ENCODE data around the gene TTLL11. TPM values are rescaled to one million over a fixed set of nuclear protein-coding genes. Genes with fewer than 3 reads are reported as not detected.

Gene TTLL11
- total and polyA plus RNA-seq, 5 donors from 2014 or later = 2.0 to 6.1 (median 3.5) TPM

GRCh38 chr9:121927081-121927480 lies 166.0 kb downstream of the TTLL11 start:
- Mint-ChIP-seq H3K36me3 (peaks cover 4% of the 10 kb centered on the region), H3K4me3 (no peak overlapping the region), H3K4me1 (no peaks in the 10 kb centered on the region), H3K9me3 (no peaks in the 10 kb centered on the region), H3K27ac (no peak overlapping the region), H3K27me3 (peaks cover 7% of the 10 kb centered on the region)
- Histone ChIP-seq H3K27me3 (ENCODE audit: control insufficient read depth, insufficient read depth, low read length) (no peaks in the 10 kb centered on the region), H3K9me3 (ENCODE audit: control insufficient read depth in 2 of 2, low read length in 2 of 2) (no peaks in the 10 kb centered on the region), H3K4me1 (ENCODE audit: control insufficient read depth, insufficient read depth, low read length, poor library complexity, severe bottlenecking) (no peaks in the 10 kb centered on the region), H3K36me3 (ENCODE audit: control insufficient read depth, insufficient read depth, low read length) (no peaks in the 10 kb centered on the region), H3K27ac (ENCODE audit: insufficient read depth, low read length, poor library complexity, severe bottlenecking) (no peak overlapping the region), H3K4me3 (ENCODE audit: low read depth, low read length) (no peak overlapping the region)
- ATAC-seq (ENCODE audit: low read depth in 2 of 2) = no peak
- no peak for DNase-seq

DNA sequence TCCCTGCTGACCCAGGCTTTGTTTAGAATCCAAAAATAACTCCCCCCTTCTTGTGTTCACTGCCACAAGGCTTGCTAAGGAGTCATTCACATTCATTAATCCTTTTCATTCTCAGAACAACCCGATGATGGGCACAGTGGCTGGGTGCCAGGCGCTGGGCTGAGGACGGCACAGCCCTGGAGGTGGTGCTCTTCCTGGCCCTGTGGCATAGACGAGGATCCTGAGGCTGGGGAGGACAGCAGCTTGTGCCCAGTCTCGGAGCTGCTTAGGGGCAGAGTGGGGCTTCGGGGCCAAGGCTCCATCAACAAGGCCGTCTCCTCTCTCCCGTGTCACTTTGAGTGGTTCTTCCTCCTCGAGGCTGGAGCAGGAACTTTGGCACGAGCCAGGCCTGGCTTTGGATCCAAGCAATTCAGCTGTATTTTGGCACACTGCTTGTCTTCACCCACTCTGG lies 166.7 kb downstream of the TTLL11 start:
- Mint-ChIP-seq H3K9me3 (no peaks in the 10 kb centered on the region), H3K4me1 (no peaks in the 10 kb centered on the region), H3K36me3 (peaks cover 4% of the 10 kb centered on the region), H3K27ac (no peak overlapping the region), H3K27me3 (peaks cover 7% of the 10 kb centered on the region), H3K4me3 (no peak overlapping the region)
- no peaks in the 10 kb centered on the region for H3K36me3 ChIP-seq (ENCODE audit: control insufficient read depth, insufficient read depth, low read length)
- no peak overlapping the region for H3K4me3 ChIP-seq (ENCODE audit: low read depth, low read length)
- H3K27ac ChIP-seq (ENCODE audit: insufficient read depth, low read length, poor library complexity, severe bottlenecking) = no peak overlapping the region
- ATAC-seq (ENCODE audit: low read depth in 2 of 2) = no peak
- no peaks in the 10 kb centered on the region for H3K27me3 ChIP-seq (ENCODE audit: control insufficient read depth, insufficient read depth, low read length)
- DNase-seq = no peak
- no peaks in the 10 kb centered on the region for H3K9me3 ChIP-seq (ENCODE audit: control insufficient read depth in 2 of 2, low read length in 2 of 2)
- no peaks in the 10 kb centered on the region for H3K4me1 ChIP-seq (ENCODE audit: control insufficient read depth, insufficient read depth, low read length, poor library complexity, severe bottlenecking)

DNA sequence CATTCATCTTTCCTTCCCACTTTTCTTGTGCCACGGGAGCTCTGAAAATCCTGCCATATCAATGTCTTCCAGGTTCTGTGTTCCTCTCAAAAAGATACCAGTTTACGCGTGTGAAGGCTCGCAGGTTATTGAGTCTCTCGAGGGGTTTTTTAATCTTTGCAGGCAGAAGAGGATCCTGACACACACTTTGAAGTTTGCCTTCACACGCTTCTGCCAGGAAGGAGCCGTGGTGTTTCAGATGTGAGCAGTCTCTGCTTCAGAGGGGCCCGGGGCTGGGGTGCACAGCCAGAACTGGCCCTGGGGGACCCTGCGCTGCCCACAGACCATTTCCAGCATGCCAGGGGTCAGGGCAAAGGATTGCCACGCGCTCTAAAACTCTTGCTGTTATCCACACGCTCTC lies 167.2 kb downstream of the TTLL11 start:
- H3K36me3 Mint-ChIP-seq = peaks cover 4% of the 10 kb centered on the region
- no peaks in the 10 kb centered on the region for H3K9me3 Mint-ChIP-seq
- H3K27me3 Mint-ChIP-seq = peaks cover 7% of the 10 kb centered on the region
- H3K4me3 ChIP-seq (ENCODE audit: low read depth, low read length) = no peak overlapping the region
- DNase-seq = no peak
- H3K9me3 ChIP-seq (ENCODE audit: control insufficient read depth in 2 of 2, low read length in 2 of 2) = no peaks in the 10 kb centered on the region
- H3K4me3 Mint-ChIP-seq = no peak overlapping the region
- H3K27ac ChIP-seq (ENCODE audit: insufficient read depth, low read length, poor library complexity, severe bottlenecking) = no peak overlapping the region
- no peaks in the 10 kb centered on the region for H3K27me3 ChIP-seq (ENCODE audit: control insufficient read depth, insufficient read depth, low read length)
- no peaks in the 10 kb centered on the region for H3K4me1 ChIP-seq (ENCODE audit: control insufficient read depth, insufficient read depth, low read length, poor library complexity, severe bottlenecking)
- H3K36me3 ChIP-seq (ENCODE audit: control insufficient read depth, insufficient read depth, low read length) = no peaks in the 10 kb centered on the region
- no peak overlapping the region for H3K27ac Mint-ChIP-seq
- H3K4me1 Mint-ChIP-seq = no peaks in the 10 kb centered on the region
- ATAC-seq (ENCODE audit: low read depth in 2 of 2) = no peak

DNA sequence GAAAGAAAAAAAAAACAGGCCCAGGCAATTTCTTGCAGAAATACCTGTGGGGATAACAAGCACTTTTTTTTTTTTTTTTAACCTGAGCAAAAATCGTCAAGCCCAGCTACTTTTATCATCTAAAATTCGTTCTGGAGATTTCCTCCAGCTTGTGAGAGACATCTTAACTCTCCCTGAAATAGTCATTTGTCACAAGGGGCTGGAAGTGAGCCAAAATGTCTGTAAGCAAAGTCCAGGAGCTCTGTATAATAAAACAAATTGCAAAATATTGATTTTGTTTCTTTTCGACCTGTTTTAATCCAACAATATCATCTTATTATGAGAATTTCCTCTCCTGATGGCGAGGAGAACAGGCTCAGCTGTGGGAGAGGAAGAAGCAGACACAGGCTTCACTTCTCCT lies 168.4 kb downstream of the TTLL11 start:
- Histone ChIP-seq H3K9me3 (ENCODE audit: control insufficient read depth in 2 of 2, low read length in 2 of 2) (no peaks in the 10 kb centered on the region), H3K4me1 (ENCODE audit: control insufficient read depth, insufficient read depth, low read length, poor library complexity, severe bottlenecking) (no peaks in the 10 kb centered on the region), H3K27me3 (ENCODE audit: control insufficient read depth, insufficient read depth, low read length) (no peaks in the 10 kb centered on the region), H3K36me3 (ENCODE audit: control insufficient read depth, insufficient read depth, low read length) (no peaks in the 10 kb centered on the region), H3K27ac (ENCODE audit: insufficient read depth, low read length, poor library complexity, severe bottlenecking) (no peak overlapping the region), H3K4me3 (ENCODE audit: low read depth, low read length) (no peak overlapping the region)
- Mint-ChIP-seq H3K36me3 (peaks cover 4% of the 10 kb centered on the region), H3K27me3 (peaks cover 7% of the 10 kb centered on the region), H3K9me3 (no peaks in the 10 kb centered on the region), H3K4me1 (no peaks in the 10 kb centered on the region), H3K27ac (no peak overlapping the region), H3K4me3 (no peak overlapping the region)
- ATAC-seq (ENCODE audit: low read depth in 2 of 2) = no peak
- no peak for DNase-seq

- no peaks in the 10 kb centered on the region for H3K4me1 ChIP-seq (ENCODE audit: control insufficient read depth, insufficient read depth, low read length, poor library complexity, severe bottlenecking)
- Mint-ChIP-seq H3K9me3 (no peaks in the 10 kb centered on the region), H3K36me3 (peaks cover 4% of the 10 kb centered on the region), H3K27me3 (peaks cover 7% of the 10 kb centered on the region), H3K27ac (no peak overlapping the region), H3K4me3 (no peak overlapping the region), H3K4me1 (no peaks in the 10 kb centered on the region)
- ATAC-seq (ENCODE audit: low read depth in 2 of 2) = no peak
- H3K27ac ChIP-seq (ENCODE audit: insufficient read depth, low read length, poor library complexity, severe bottlenecking) = no peak overlapping the region
- H3K9me3 ChIP-seq (ENCODE audit: control insufficient read depth in 2 of 2, low read length in 2 of 2) = no peaks in the 10 kb centered on the region
- H3K36me3 ChIP-seq (ENCODE audit: control insufficient read depth, insufficient read depth, low read length) = no peaks in the 10 kb centered on the region
- H3K4me3 ChIP-seq (ENCODE audit: low read depth, low read length) = no peak overlapping the region
- no peaks in the 10 kb centered on the region for H3K27me3 ChIP-seq (ENCODE audit: control insufficient read depth, insufficient read depth, low read length)
- no peak for DNase-seq
These were observed 171.7 kb downstream of the TTLL11 start for GRCh38 chr9:121921444-121921843.

DNA sequence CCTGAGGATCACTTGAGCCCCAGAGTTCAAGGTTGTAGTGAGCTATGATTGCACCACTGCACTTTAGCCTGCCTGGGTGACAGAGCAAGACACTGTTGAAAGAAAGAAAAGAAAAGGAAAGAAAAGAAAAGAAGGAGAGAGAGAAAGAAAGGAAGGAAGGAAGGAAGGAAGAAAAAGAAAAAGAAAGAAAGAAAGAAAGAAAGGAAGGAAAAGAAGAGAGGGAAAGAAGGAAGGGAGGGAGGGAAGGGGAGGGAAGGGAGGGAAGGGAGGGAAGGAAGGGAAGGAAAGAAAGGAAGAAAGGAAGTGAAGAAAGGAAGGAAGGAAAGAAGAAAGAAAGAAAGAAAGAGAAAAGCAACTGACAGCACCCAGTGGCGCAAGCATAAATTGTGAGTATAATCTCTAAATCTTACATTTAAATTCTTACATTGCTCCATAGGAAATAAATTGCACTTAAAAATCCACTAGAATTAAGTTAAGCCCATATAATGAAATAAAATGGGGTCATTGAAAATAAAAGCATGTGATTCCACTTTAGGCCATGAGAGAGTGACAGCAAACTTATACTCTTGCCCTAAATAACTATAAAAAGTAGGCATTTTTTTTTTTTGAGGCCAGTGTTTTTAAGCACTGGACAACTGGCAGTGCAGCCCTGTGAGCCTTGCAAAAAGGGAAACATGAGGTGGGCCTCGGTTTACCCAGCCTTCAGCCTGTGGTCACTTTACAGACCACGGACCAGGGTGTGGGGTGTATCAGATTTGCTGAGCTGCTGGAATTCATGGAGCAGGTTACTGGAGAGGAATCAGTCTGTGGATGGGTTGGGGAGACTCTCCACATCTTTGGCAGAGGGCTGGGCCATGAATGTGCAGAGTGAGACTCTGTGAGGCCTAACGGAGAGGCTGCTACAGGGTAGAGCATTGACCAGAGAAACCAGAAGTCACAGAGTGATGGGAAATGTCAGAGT lies 175.5 kb downstream of the TTLL11 start:
- no peaks in the 10 kb centered on the region for H3K27me3 ChIP-seq (ENCODE audit: control insufficient read depth, insufficient read depth, low read length)
- H3K27ac Mint-ChIP-seq = no peak overlapping the region
- H3K36me3 ChIP-seq (ENCODE audit: control insufficient read depth, insufficient read depth, low read length) = no peaks in the 10 kb centered on the region
- no peak overlapping the region for H3K27ac ChIP-seq (ENCODE audit: insufficient read depth, low read length, poor library complexity, severe bottlenecking)
- no peak overlapping the region for H3K4me3 ChIP-seq (ENCODE audit: low read depth, low read length)
- no peaks in the 10 kb centered on the region for H3K4me1 ChIP-seq (ENCODE audit: control insufficient read depth, insufficient read depth, low read length, poor library complexity, severe bottlenecking)
- no peak overlapping the region for H3K4me3 Mint-ChIP-seq
- no peaks in the 10 kb centered on the region for H3K9me3 ChIP-seq (ENCODE audit: control insufficient read depth in 2 of 2, low read length in 2 of 2)
- H3K9me3 Mint-ChIP-seq = no peaks in the 10 kb centered on the region
- H3K4me1 Mint-ChIP-seq = no peaks in the 10 kb centered on the region
- H3K36me3 Mint-ChIP-seq = no peaks in the 10 kb centered on the region
- peaks cover under 1% of the 10 kb centered on the region for H3K27me3 Mint-ChIP-seq
- DNase-seq (no peak), ATAC-seq (ENCODE audit: low read depth in 2 of 2) (no peak)

GRCh38 chr9:121915304-121915625 lies 177.8 kb downstream of the TTLL11 start:
- Mint-ChIP-seq H3K4me3 (no peak overlapping the region), H3K4me1 (no peaks in the 10 kb centered on the region), H3K36me3 (no peaks in the 10 kb centered on the region), H3K27me3 (no peaks in the 10 kb centered on the region), H3K9me3 (no peaks in the 10 kb centered on the region), H3K27ac (no peak overlapping the region)
- H3K27ac ChIP-seq (ENCODE audit: insufficient read depth, low read length, poor library complexity, severe bottlenecking) = no peak overlapping the region
- no peaks in the 10 kb centered on the region for H3K9me3 ChIP-seq (ENCODE audit: control insufficient read depth in 2 of 2, low read length in 2 of 2)
- no peaks in the 10 kb centered on the region for H3K36me3 ChIP-seq (ENCODE audit: control insufficient read depth, insufficient read depth, low read length)
- no peak for DNase-seq
- ATAC-seq (ENCODE audit: low read depth in 2 of 2) = no peak
- no peaks in the 10 kb centered on the region for H3K27me3 ChIP-seq (ENCODE audit: control insufficient read depth, insufficient read depth, low read length)
- no peaks in the 10 kb centered on the region for H3K4me1 ChIP-seq (ENCODE audit: control insufficient read depth, insufficient read depth, low read length, poor library complexity, severe bottlenecking)
- H3K4me3 ChIP-seq (ENCODE audit: low read depth, low read length) = no peak overlapping the region

Measured in CD4-positive, CD25-positive, alpha-beta regulatory T cell (primary cell).